ENCODE measurements around the gene ETF1. TPM values are rescaled to one million over a fixed set of nuclear protein-coding genes. Genes with fewer than 3 reads are reported as not detected.

Gene ETF1
- total RNA-seq, 1 donor from 2014 or later, result 153 TPM

DNA sequence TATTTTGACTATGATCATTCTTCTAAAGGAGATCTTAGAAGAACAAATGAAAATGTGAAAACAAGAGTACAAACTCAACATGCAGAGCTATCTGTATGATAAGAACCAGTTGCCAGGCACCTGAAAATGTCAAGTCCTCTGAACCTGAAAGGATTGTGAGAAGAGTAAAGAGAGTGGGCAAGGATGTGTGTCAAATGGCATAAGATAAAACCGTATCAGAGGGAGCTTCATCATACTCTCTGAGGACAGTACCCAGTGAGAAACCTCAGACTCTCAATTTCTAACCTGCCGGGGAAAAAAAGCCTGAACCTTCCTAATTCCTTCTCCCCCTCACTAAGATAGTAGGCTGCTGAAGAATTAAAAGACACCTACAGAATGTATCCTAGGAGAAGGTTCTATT, 6.8 kb downstream of the ETF1 start:
- H3K27ac ChIP-seq (ENCODE audit: low read depth, low read length), result no peak overlapping the region
- H3K36me3 ChIP-seq (ENCODE audit: insufficient read depth, low read length), result peaks cover 18% of the 10 kb centered on the region
- Mint-ChIP-seq H3K27me3 (ENCODE audit: low read depth, unreplicated experiment) (no peaks in the 10 kb centered on the region), H3K36me3 (ENCODE audit: low read depth, unreplicated experiment) (peaks cover 10% of the 10 kb centered on the region), H3K4me1 (ENCODE audit: low read depth, unreplicated experiment) (peaks cover 29% of the 10 kb centered on the region), H3K4me3 (ENCODE audit: unreplicated experiment) (no peak overlapping the region), H3K9me3 (ENCODE audit: unreplicated experiment) (no peaks in the 10 kb centered on the region), H3K27ac (ENCODE audit: unreplicated experiment) (no peak overlapping the region)
- no peak for FAIRE-seq
- H4K20me1 ChIP-seq (ENCODE audit: insufficient read depth, low read length), result peaks cover 90% of the 10 kb centered on the region
- no peak overlapping the region for H3K4me3 ChIP-seq (ENCODE audit: insufficient read depth, low read depth, low read length)
- H3K27me3 ChIP-seq (ENCODE audit: insufficient read depth, low read length), result no peaks in the 10 kb centered on the region
- no peak overlapping the region for H2AFZ ChIP-seq (ENCODE audit: low read depth, low read length)
- H3K4me1 ChIP-seq (ENCODE audit: insufficient read depth, low read length), result peaks cover 4% of the 10 kb centered on the region
- no peak overlapping the region for H3K4me2 ChIP-seq (ENCODE audit: low read length)
- peaks cover 95% of the 10 kb centered on the region for H3K79me2 ChIP-seq (ENCODE audit: insufficient read depth, low read length)
- H3K9me3 ChIP-seq (ENCODE audit: insufficient read depth, low read depth, low read length), result no peaks in the 10 kb centered on the region
- TF ChIP-seq, protein P1, sequence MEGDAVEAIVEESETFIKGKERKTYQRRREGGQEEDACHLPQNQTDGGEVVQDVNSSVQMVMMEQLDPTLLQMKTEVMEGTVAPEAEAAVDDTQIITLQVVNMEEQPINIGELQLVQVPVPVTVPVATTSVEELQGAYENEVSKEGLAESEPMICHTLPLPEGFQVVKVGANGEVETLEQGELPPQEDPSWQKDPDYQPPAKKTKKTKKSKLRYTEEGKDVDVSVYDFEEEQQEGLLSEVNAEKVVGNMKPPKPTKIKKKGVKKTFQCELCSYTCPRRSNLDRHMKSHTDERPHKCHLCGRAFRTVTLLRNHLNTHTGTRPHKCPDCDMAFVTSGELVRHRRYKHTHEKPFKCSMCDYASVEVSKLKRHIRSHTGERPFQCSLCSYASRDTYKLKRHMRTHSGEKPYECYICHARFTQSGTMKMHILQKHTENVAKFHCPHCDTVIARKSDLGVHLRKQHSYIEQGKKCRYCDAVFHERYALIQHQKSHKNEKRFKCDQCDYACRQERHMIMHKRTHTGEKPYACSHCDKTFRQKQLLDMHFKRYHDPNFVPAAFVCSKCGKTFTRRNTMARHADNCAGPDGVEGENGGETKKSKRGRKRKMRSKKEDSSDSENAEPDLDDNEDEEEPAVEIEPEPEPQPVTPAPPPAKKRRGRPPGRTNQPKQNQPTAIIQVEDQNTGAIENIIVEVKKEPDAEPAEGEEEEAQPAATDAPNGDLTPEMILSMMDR (IDR thresholded peaks at IDR 0.05; ENCODE audit: insufficient read depth, low read depth, low read length), result no peak
- no peak for TF ChIP-seq EZH2 (IDR thresholded peaks at IDR 0.05; ENCODE audit: insufficient read depth, low read length)
- no peak overlapping the region for H3K9ac ChIP-seq (ENCODE audit: low read length)
- no peak for DNase-seq (ENCODE audit: low read depth)

DNA sequence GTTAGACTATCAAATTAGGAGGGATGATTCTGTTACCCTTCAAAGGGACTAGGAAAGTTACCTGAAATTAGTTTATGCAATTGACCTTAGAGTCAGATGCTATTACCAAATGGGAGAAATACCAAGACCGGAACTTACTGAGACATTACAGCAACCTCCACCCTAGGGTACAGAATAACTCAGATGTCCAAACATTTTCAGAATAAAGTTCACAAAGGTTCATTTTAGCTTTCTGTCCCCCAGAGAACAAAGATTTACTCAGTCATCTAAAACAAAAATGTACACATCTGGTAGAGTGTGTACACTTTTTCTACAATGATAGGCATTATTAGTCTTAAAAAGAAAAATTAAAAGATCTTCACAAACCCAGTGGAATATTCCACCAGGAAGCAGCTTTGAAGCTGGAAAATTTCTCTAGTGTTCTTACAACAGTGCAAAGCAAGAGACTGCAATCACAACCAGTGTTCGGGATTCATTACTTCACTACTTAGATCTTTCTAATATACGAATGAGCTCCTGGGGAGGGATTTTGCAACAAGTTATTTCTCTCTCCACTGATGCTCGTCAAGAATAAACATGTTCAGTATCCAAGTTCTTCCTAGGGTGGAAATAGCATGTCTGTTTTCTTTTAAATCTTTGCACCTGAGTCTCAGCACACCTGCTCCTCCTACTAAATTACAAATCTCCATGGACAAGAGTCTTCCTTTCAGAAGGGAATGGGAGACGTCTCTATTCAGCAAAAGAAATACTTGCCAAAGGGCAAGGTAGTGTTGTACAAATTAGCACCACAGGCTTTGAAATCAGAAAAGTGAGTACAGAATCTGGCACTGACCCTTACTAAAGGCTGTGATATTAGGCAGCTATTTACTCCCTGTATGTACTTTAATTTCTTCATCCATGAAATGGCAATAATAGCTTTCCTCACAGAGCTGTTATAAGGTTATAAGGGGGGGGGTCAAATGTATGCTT, 8.8 kb downstream of the ETF1 start:
- peaks cover 10% of the 10 kb centered on the region for H3K36me3 Mint-ChIP-seq (ENCODE audit: low read depth, unreplicated experiment)

More for the DNA sequence above, 8.8 kb downstream of the ETF1 start:
- peaks cover 95% of the 10 kb centered on the region for H3K79me2 ChIP-seq (ENCODE audit: insufficient read depth, low read length)
- Mint-ChIP-seq H3K27ac (ENCODE audit: unreplicated experiment) (peak overlapping the region; percentile 23), H3K4me1 (ENCODE audit: low read depth, unreplicated experiment) (peaks cover 17% of the 10 kb centered on the region), H3K27me3 (ENCODE audit: low read depth, unreplicated experiment) (no peaks in the 10 kb centered on the region), H3K9me3 (ENCODE audit: unreplicated experiment) (no peaks in the 10 kb centered on the region), H3K4me3 (ENCODE audit: unreplicated experiment) (no peak overlapping the region)
- no peak overlapping the region for H3K4me2 ChIP-seq (ENCODE audit: low read length)
- no peak overlapping the region for H3K9ac ChIP-seq (ENCODE audit: low read length)
- H3K4me3 ChIP-seq (ENCODE audit: insufficient read depth, low read depth, low read length), result no peak overlapping the region
- no peak overlapping the region for H2AFZ ChIP-seq (ENCODE audit: low read depth, low read length)
- no peaks in the 10 kb centered on the region for H3K27me3 ChIP-seq (ENCODE audit: insufficient read depth, low read length)
- no peak overlapping the region for H3K27ac ChIP-seq (ENCODE audit: low read depth, low read length)
- no peaks in the 10 kb centered on the region for H3K4me1 ChIP-seq (ENCODE audit: insufficient read depth, low read length)
- no peak for TF ChIP-seq EZH2 (IDR thresholded peaks at IDR 0.05; ENCODE audit: insufficient read depth, low read length)
- TF ChIP-seq, protein P1 (IDR thresholded peaks at IDR 0.05; ENCODE audit: insufficient read depth, low read depth, low read length), result no peak
- no peak for FAIRE-seq
- H4K20me1 ChIP-seq (ENCODE audit: insufficient read depth, low read length), result peaks cover 90% of the 10 kb centered on the region
- peaks cover 25% of the 10 kb centered on the region for H3K36me3 ChIP-seq (ENCODE audit: insufficient read depth, low read length)
- DNase-seq (ENCODE audit: low read depth), result no peak
- no peaks in the 10 kb centered on the region for H3K9me3 ChIP-seq (ENCODE audit: insufficient read depth, low read depth, low read length)

Data from astrocyte (in vitro differentiated cells and primary cell).